ENCODE results near the gene ITGA11. TPM values are rescaled to one million over a fixed set of nuclear protein-coding genes. Genes with fewer than 3 reads are reported as not detected.

Gene ITGA11, protein sequence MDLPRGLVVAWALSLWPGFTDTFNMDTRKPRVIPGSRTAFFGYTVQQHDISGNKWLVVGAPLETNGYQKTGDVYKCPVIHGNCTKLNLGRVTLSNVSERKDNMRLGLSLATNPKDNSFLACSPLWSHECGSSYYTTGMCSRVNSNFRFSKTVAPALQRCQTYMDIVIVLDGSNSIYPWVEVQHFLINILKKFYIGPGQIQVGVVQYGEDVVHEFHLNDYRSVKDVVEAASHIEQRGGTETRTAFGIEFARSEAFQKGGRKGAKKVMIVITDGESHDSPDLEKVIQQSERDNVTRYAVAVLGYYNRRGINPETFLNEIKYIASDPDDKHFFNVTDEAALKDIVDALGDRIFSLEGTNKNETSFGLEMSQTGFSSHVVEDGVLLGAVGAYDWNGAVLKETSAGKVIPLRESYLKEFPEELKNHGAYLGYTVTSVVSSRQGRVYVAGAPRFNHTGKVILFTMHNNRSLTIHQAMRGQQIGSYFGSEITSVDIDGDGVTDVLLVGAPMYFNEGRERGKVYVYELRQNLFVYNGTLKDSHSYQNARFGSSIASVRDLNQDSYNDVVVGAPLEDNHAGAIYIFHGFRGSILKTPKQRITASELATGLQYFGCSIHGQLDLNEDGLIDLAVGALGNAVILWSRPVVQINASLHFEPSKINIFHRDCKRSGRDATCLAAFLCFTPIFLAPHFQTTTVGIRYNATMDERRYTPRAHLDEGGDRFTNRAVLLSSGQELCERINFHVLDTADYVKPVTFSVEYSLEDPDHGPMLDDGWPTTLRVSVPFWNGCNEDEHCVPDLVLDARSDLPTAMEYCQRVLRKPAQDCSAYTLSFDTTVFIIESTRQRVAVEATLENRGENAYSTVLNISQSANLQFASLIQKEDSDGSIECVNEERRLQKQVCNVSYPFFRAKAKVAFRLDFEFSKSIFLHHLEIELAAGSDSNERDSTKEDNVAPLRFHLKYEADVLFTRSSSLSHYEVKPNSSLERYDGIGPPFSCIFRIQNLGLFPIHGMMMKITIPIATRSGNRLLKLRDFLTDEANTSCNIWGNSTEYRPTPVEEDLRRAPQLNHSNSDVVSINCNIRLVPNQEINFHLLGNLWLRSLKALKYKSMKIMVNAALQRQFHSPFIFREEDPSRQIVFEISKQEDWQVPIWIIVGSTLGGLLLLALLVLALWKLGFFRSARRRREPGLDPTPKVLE
- 567 and 697 TPM in 2 replicates for total RNA-seq

DNA sequence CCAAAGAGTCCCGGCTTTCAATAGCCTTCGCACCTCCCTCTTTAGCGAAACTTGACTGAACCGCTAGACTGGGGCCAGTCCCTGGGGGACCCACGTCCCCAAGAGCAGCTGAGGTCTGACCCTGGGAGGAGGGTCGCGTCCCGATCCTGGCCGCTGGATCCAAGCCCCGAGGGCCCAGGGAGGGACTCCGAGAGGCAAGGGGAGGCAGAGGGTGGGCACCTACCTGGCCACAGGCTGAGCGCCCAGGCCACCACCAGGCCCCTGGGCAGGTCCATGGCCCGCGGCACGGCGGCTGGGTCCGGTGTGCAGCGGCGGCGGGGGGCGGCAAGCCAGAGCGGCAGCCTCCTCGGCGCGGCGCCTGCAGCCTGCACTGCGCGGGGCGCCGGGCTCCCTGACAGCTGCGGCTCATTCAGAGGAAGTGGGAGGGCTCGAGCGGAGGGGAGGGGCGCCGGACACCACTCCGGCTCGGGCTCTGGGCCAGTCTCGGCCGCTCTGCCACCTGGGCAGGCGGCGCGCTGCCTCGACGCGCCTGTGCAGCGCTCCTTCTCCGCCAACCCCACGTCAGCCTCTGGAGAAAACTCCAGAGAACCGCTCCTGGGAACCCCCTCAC, at the start of gene ITGA11:
Gene ITGA11 (minus strand): TSS at position 372 of the 610 bp plus-strand sequence. CDS start 97 bp downstream, at position 275.
- peak; percentile 96 for DNase-seq (ENCODE audit: insufficient read length, low spot score, missing footprints)
- Histone ChIP-seq H3K9me3 (ENCODE audit: low read depth, low read length) (no peaks in the 10 kb centered on the region), H3K27ac (ENCODE audit: low read depth, low read length) (peak within 1 kb of the TSS; percentile 89), H3K36me3 (ENCODE audit: insufficient read depth, low read length) (peaks cover 12% of the 10 kb centered on the region), H4K20me1 (ENCODE audit: insufficient read depth, low read length) (peaks cover 40% of the 10 kb centered on the region), H3K4me3 (ENCODE audit: insufficient read depth, low read length) (peak within 1 kb of the TSS; percentile 98), H3K4me1 (ENCODE audit: insufficient read depth, low read length) (peaks cover 40% of the 10 kb centered on the region), H3K27me3 (ENCODE audit: insufficient read depth, low read length) (peaks cover 20% of the 10 kb centered on the region), H3K79me2 (ENCODE audit: insufficient read depth, low read length) (peaks cover 50% of the 10 kb centered on the region), H3K4me2 (ENCODE audit: insufficient read depth, low read length) (peak within 1 kb of the TSS; percentile 94), H2AFZ (ENCODE audit: low read length) (peak within 1 kb of the TSS; percentile 38)
- TF ChIP-seq, protein P1, sequence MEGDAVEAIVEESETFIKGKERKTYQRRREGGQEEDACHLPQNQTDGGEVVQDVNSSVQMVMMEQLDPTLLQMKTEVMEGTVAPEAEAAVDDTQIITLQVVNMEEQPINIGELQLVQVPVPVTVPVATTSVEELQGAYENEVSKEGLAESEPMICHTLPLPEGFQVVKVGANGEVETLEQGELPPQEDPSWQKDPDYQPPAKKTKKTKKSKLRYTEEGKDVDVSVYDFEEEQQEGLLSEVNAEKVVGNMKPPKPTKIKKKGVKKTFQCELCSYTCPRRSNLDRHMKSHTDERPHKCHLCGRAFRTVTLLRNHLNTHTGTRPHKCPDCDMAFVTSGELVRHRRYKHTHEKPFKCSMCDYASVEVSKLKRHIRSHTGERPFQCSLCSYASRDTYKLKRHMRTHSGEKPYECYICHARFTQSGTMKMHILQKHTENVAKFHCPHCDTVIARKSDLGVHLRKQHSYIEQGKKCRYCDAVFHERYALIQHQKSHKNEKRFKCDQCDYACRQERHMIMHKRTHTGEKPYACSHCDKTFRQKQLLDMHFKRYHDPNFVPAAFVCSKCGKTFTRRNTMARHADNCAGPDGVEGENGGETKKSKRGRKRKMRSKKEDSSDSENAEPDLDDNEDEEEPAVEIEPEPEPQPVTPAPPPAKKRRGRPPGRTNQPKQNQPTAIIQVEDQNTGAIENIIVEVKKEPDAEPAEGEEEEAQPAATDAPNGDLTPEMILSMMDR (IDR thresholded peaks at IDR 0.05; ENCODE audit: extremely low read depth, low read depth, low read length), result no peak

DNA sequence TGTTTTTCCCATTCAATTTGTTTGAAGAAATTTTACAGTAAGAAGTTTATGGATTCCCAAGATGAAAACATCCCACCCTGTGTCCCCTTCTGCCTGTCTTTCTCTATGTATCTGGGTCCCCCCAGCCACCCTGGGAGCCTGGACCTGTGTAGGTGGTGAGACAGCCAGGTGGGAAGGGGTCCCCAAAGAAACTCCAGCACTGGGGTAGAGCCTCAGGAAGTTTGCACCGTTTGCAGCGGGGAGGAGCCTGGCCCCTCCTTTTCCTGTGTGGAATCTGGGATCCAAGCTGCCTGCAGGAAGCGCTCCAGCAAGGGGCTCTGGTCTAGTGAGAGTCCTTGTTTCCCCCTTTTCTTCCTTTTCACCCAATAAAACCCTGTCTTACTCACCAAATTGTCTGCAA, 49.4 kb upstream of the ITGA11 start:
- no peaks in the 10 kb centered on the region for H3K36me3 ChIP-seq (ENCODE audit: insufficient read depth, low read length)
- H3K4me3 ChIP-seq (ENCODE audit: insufficient read depth, low read length), result no peak overlapping the region
- no peaks in the 10 kb centered on the region for H3K9me3 ChIP-seq (ENCODE audit: low read depth, low read length)
- TF ChIP-seq, protein P1 (IDR thresholded peaks at IDR 0.05; ENCODE audit: extremely low read depth, low read depth, low read length), result no peak
- no peak overlapping the region for H2AFZ ChIP-seq (ENCODE audit: low read length)
- no peak overlapping the region for H3K4me2 ChIP-seq (ENCODE audit: insufficient read depth, low read length)
- no peaks in the 10 kb centered on the region for H3K27me3 ChIP-seq (ENCODE audit: insufficient read depth, low read length)
- peaks cover 44% of the 10 kb centered on the region for H3K4me1 ChIP-seq (ENCODE audit: insufficient read depth, low read length)
- DNase-seq (ENCODE audit: insufficient read length, low spot score, missing footprints), result no peak
- H3K27ac ChIP-seq (ENCODE audit: low read depth, low read length), result no peak overlapping the region
- H4K20me1 ChIP-seq (ENCODE audit: insufficient read depth, low read length), result no peaks in the 10 kb centered on the region
- H3K79me2 ChIP-seq (ENCODE audit: insufficient read depth, low read length), result no peaks in the 10 kb centered on the region

DNA sequence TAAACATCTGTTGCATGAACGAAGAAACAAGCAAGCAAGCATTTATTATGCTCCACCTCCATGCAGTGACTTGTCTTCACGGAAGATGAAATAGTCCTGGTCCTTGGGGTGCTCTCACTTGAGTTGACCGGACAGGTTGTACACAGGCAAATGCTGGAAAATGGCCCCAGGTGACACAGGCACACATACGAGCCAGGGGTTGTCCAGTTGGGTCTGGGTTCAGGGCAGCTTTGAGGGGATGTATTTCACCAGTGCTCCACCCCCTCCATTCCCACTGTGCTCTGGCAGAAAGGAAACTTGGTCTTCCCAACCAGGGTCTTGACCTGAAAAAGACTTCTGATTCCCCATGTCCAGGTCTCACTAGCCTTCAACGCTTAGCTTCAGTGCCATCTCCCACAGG, 48.3 kb upstream of the ITGA11 start:
- Histone ChIP-seq H3K4me3 (ENCODE audit: insufficient read depth, low read length) (no peak overlapping the region), H4K20me1 (ENCODE audit: insufficient read depth, low read length) (no peaks in the 10 kb centered on the region), H3K4me1 (ENCODE audit: insufficient read depth, low read length) (peaks cover 34% of the 10 kb centered on the region), H3K27me3 (ENCODE audit: insufficient read depth, low read length) (no peaks in the 10 kb centered on the region), H3K79me2 (ENCODE audit: insufficient read depth, low read length) (no peaks in the 10 kb centered on the region), H3K9me3 (ENCODE audit: low read depth, low read length) (no peaks in the 10 kb centered on the region), H3K36me3 (ENCODE audit: insufficient read depth, low read length) (no peaks in the 10 kb centered on the region), H3K27ac (ENCODE audit: low read depth, low read length) (peak overlapping the region; percentile 98), H3K4me2 (ENCODE audit: insufficient read depth, low read length) (peak overlapping the region; percentile 65), H2AFZ (ENCODE audit: low read length) (no peak overlapping the region)
- DNase-seq (ENCODE audit: insufficient read length, low spot score, missing footprints), result no peak
- TF ChIP-seq, protein P1 (IDR thresholded peaks at IDR 0.05; ENCODE audit: extremely low read depth, low read depth, low read length), result no peak

Measured in osteoblast (primary cell).